ENCODE data around the gene AHR. TPM values are rescaled to one million over a fixed set of nuclear protein-coding genes. Genes with fewer than 3 reads are reported as not detected.

The AHR gene
- 136 and 165 TPM in 2 replicates for total RNA-seq

GRCh38 chr7:17298102-17298839 is at the start of gene AHR:
Gene AHR, plus strand, starts transcription at chr7:17298652. Its CDS starts 613 bp downstream, at chr7:17299265.

Measured in regular cardiac myocyte (primary cell).